GM19025 (cell line): Measurements from ENCODE around the gene MROH7.

Experiments
- ATAC-seq: cut with Tn5 transposase; IDR thresholded peaks from one replicate; pipeline ENCODE4 v1.9.1; 2021; ENCODE audit warnings: mild to moderate bottlenecking, low read depth, moderate library complexity; ENCODE audit not compliant: unreplicated experiment

Gene MROH7

GRCh38 chr1:54649130-54649898 is 7.7 kb downstream of the MROH7 start:
- no peak for ATAC-seq

GRCh38 chr1:54649921-54650320 is 8.3 kb downstream of the MROH7 start:
- ATAC-seq, result no peak

GRCh38 chr1:54650417-54650816 is 8.8 kb downstream of the MROH7 start:
- ATAC-seq, result no peak

- ATAC-seq, result no peak
These were observed 10.0 kb downstream of the MROH7 start for GRCh38 chr1:54651608-54652007.

GRCh38 chr1:54652168-54652567 is 10.6 kb downstream of the MROH7 start:
- ATAC-seq, result no peak

- ATAC-seq, result no peak
These were observed 11.4 kb downstream of the MROH7 start for GRCh38 chr1:54653036-54653435.

- no peak for ATAC-seq
These were observed 16.8 kb downstream of the MROH7 start for GRCh38 chr1:54658164-54658913.

GRCh38 chr1:54663725-54664124 is 22.1 kb downstream of the MROH7 start:
- no peak for ATAC-seq

- ATAC-seq, result no peak
These were observed 22.8 kb downstream of the MROH7 start for GRCh38 chr1:54664364-54664763.

GRCh38 chr1:54665852-54666251 is 24.3 kb downstream of the MROH7 start:
- no peak for ATAC-seq

GRCh38 chr1:54666333-54666732 is 24.7 kb downstream of the MROH7 start:
- no peak for ATAC-seq

GRCh38 chr1:54667797-54668196 is 26.2 kb downstream of the MROH7 start:
- ATAC-seq, result no peak

GRCh38 chr1:54668567-54668966 is 27.0 kb downstream of the MROH7 start:
- ATAC-seq, result no peak

GRCh38 chr1:54671985-54672608 is 30.5 kb downstream of the MROH7 start:
- no peak for ATAC-seq

GRCh38 chr1:54678776-54679643 is 37.4 kb downstream of the MROH7 start:
- no peak for ATAC-seq

GRCh38 chr1:54679706-54680105 is 38.1 kb downstream of the MROH7 start:
- ATAC-seq, result no peak

- no peak for ATAC-seq
These were observed 38.8 kb downstream of the MROH7 start for GRCh38 chr1:54680387-54680786.

- no peak for ATAC-seq
These were observed 39.8 kb downstream of the MROH7 start for GRCh38 chr1:54681358-54681757.

GRCh38 chr1:54683453-54683852 is 41.9 kb downstream of the MROH7 start:
- no peak for ATAC-seq

- no peak for ATAC-seq
These were observed 43.8 kb downstream of the MROH7 start for GRCh38 chr1:54685335-54685905.
